Activated T-helper 2 cell treated with anti-CD3 and anti-CD28 coated beads, Interferon-gamma antibody, Interleukin-2, Interleukin-4, amounts not matched to agents 10 μg/mL and 5 μg/mL and 100 μg/mL, durations not matched to agents 14 hours and 24 hours and 36 hours (primary cell): ENCODE data around the gene CMAS. TPM values are rescaled to one million over a fixed set of nuclear protein-coding genes. Genes with fewer than 3 reads are reported as not detected.
A peak's percentile ranks its signal among the peaks of the same experiment; 100 is the strongest.
"Not testable (repeated sequence)": the region's sequence is repeated elsewhere in the genome, so short reads cannot be mapped to it uniquely, and the experiment has no call there.

ENCODE experiments used
- DNase-seq: peaks from one replicate; pipeline ENCODE4 v3.0.0; 2021; ENCODE audit warnings: low spot score
- H3K27ac Mint-ChIP-seq: one replicate; pipeline ENCODE4 v1.8.0; 2021; ENCODE audit warnings: mixed read lengths
- H3K27me3 Mint-ChIP-seq: one replicate; pipeline ENCODE4 v1.8.0; 2021; ENCODE audit warnings: low read depth, mixed read lengths
- H3K36me3 Mint-ChIP-seq: one replicate; pipeline ENCODE4 v1.8.0; 2021; ENCODE audit warnings: low read depth, mixed read lengths
- H3K4me1 Mint-ChIP-seq: one replicate; pipeline ENCODE4 v1.8.0; 2021; ENCODE audit warnings: low read depth, mixed read lengths
- H3K4me3 Mint-ChIP-seq: one replicate; pipeline ENCODE4 v1.8.0; 2021; ENCODE audit warnings: low read depth, mild to moderate bottlenecking, moderate library complexity, mixed read lengths
- H3K9me3 Mint-ChIP-seq: one replicate; pipeline ENCODE4 v1.8.0; 2021; ENCODE audit warnings: mixed read lengths
- intact Hi-C: fragments of 100-400 bp; cut with micrococcal nuclease; formaldehyde crosslinking; loops from one replicate; pipeline ENCODE4 v1.15.1; 2023
- total RNA-seq: library from RNA; stranded (reverse); gene quantifications from 2 replicates; pipeline ENCODE4 v1.2.3, GENCODE V29; 2022

CMAS gene
- total RNA-seq = 36.2 and 37.7 TPM in 2 replicates

GRCh38 chr12:22046090-22046967 is at the start of gene CMAS:
Gene CMAS, plus strand, starts transcription at chr12:22046218. Its CDS starts 86 bp downstream, at chr12:22046304.
- Mint-ChIP-seq H3K36me3 (peaks cover 21% of the 10 kb centered on the region), H3K9me3 (no peaks in the 10 kb centered on the region), H3K4me3 (peak within 1 kb of the TSS; percentile 95), H3K4me1 (peaks cover 45% of the 10 kb centered on the region), H3K27ac (peak within 1 kb of the TSS; percentile 87), H3K27me3 (no peaks in the 10 kb centered on the region)
- DNase-seq = peak; percentile 64
- intact Hi-C loops = loop anchor here (1.0 to 10.0 kb wide), 5 partner anchors 288 to 592 kb away; partner anchors contain the start of genes C2CD5, ETNK1 and ST8SIA1

- no peak overlapping the region for H3K27ac Mint-ChIP-seq
- H3K9me3 Mint-ChIP-seq = no peaks in the 10 kb centered on the region
- H3K27me3 Mint-ChIP-seq = no peaks in the 10 kb centered on the region
- intact Hi-C loops = no loop called here
- no peaks in the 10 kb centered on the region for H3K36me3 Mint-ChIP-seq
- H3K4me1 Mint-ChIP-seq = no peaks in the 10 kb centered on the region
- H3K4me3 Mint-ChIP-seq = no peak overlapping the region
- no peak for DNase-seq
Measured at GRCh38 chr12:21998295-21998694, 47.7 kb upstream of the CMAS start.

GRCh38 chr12:21998782-21999181 is 47.2 kb upstream of the CMAS start:
- Mint-ChIP-seq H3K4me1 (no peaks in the 10 kb centered on the region), H3K27ac (no peak overlapping the region), H3K9me3 (no peaks in the 10 kb centered on the region), H3K36me3 (no peaks in the 10 kb centered on the region), H3K27me3 (no peaks in the 10 kb centered on the region), H3K4me3 (no peak overlapping the region)
- intact Hi-C loops = no loop called here
- no peak for DNase-seq

- intact Hi-C loops = no loop called here
- H3K9me3 Mint-ChIP-seq = no peaks in the 10 kb centered on the region
- H3K4me1 Mint-ChIP-seq = no peaks in the 10 kb centered on the region
- no peaks in the 10 kb centered on the region for H3K27me3 Mint-ChIP-seq
- no peak overlapping the region for H3K4me3 Mint-ChIP-seq
- no peak for DNase-seq
- H3K36me3 Mint-ChIP-seq = no peaks in the 10 kb centered on the region
- H3K27ac Mint-ChIP-seq = no peak overlapping the region
Measured at GRCh38 chr12:22002430-22002829, 43.6 kb upstream of the CMAS start.

- H3K27me3 Mint-ChIP-seq, DNase-seq, H3K27ac Mint-ChIP-seq, H3K4me3 Mint-ChIP-seq, H3K36me3 Mint-ChIP-seq, H3K4me1 Mint-ChIP-seq, H3K9me3 Mint-ChIP-seq, intact Hi-C loops: not testable (repeated sequence)
Measured at GRCh38 chr12:22007794-22008193, 38.2 kb upstream of the CMAS start.

GRCh38 chr12:22008196-22008595 is 37.8 kb upstream of the CMAS start:
- no peaks in the 10 kb centered on the region for H3K27me3 Mint-ChIP-seq
- no peak for DNase-seq
- intact Hi-C loops = no loop called here
- H3K27ac Mint-ChIP-seq = no peak overlapping the region
- no peaks in the 10 kb centered on the region for H3K4me1 Mint-ChIP-seq
- H3K4me3 Mint-ChIP-seq = no peak overlapping the region
- H3K9me3 Mint-ChIP-seq = no peaks in the 10 kb centered on the region
- no peaks in the 10 kb centered on the region for H3K36me3 Mint-ChIP-seq

GRCh38 chr12:22014041-22014782 is 31.8 kb upstream of the CMAS start:
- no peaks in the 10 kb centered on the region for H3K27me3 Mint-ChIP-seq
- intact Hi-C loops = no loop called here
- H3K36me3 Mint-ChIP-seq = no peaks in the 10 kb centered on the region
- no peak overlapping the region for H3K4me3 Mint-ChIP-seq
- no peak overlapping the region for H3K27ac Mint-ChIP-seq
- DNase-seq = no peak
- H3K9me3 Mint-ChIP-seq = no peaks in the 10 kb centered on the region
- H3K4me1 Mint-ChIP-seq = no peaks in the 10 kb centered on the region

GRCh38 chr12:22014783-22015144 is 31.3 kb upstream of the CMAS start:
- H3K27ac Mint-ChIP-seq = no peak overlapping the region
- H3K4me1 Mint-ChIP-seq = no peaks in the 10 kb centered on the region
- no peak overlapping the region for H3K4me3 Mint-ChIP-seq
- H3K36me3 Mint-ChIP-seq = no peaks in the 10 kb centered on the region
- intact Hi-C loops = no loop called here
- no peaks in the 10 kb centered on the region for H3K27me3 Mint-ChIP-seq
- no peaks in the 10 kb centered on the region for H3K9me3 Mint-ChIP-seq
- no peak for DNase-seq

GRCh38 chr12:22016982-22017381 is 29.0 kb upstream of the CMAS start:
- intact Hi-C loops = no loop called here
- Mint-ChIP-seq H3K9me3 (no peaks in the 10 kb centered on the region), H3K36me3 (no peaks in the 10 kb centered on the region), H3K4me1 (no peaks in the 10 kb centered on the region), H3K27ac (no peak overlapping the region), H3K4me3 (no peak overlapping the region), H3K27me3 (no peaks in the 10 kb centered on the region)
- no peak for DNase-seq

GRCh38 chr12:22018860-22019259 is 27.2 kb upstream of the CMAS start:
- Mint-ChIP-seq H3K4me3 (no peak overlapping the region), H3K4me1 (no peaks in the 10 kb centered on the region), H3K27ac (no peak overlapping the region), H3K9me3 (peaks cover 9% of the 10 kb centered on the region), H3K36me3 (no peaks in the 10 kb centered on the region), H3K27me3 (no peaks in the 10 kb centered on the region)
- intact Hi-C loops = loop anchor here (1.0 kb wide), 1 partner anchor 322 kb away; no protein-coding TSS in a partner anchor
- no peak for DNase-seq

GRCh38 chr12:22023489-22023888 is 22.5 kb upstream of the CMAS start:
- intact Hi-C loops, H3K4me3 Mint-ChIP-seq, H3K27ac Mint-ChIP-seq, H3K36me3 Mint-ChIP-seq, H3K4me1 Mint-ChIP-seq, H3K27me3 Mint-ChIP-seq, DNase-seq: not testable (repeated sequence)
- H3K9me3 Mint-ChIP-seq = peaks cover 13% of the 10 kb centered on the region

GRCh38 chr12:22029491-22029890 is 16.5 kb upstream of the CMAS start:
- Mint-ChIP-seq H3K9me3 (no peaks in the 10 kb centered on the region), H3K4me3 (no peak overlapping the region), H3K27me3 (peaks cover 3% of the 10 kb centered on the region), H3K27ac (no peak overlapping the region), H3K36me3 (no peaks in the 10 kb centered on the region), H3K4me1 (peaks cover 1% of the 10 kb centered on the region)
- intact Hi-C loops = no loop called here
- no peak for DNase-seq

- intact Hi-C loops = no loop called here
- no peak for DNase-seq
- Mint-ChIP-seq H3K4me1 (peaks cover 5% of the 10 kb centered on the region), H3K9me3 (no peaks in the 10 kb centered on the region), H3K4me3 (no peak overlapping the region), H3K36me3 (no peaks in the 10 kb centered on the region), H3K27ac (no peak overlapping the region), H3K27me3 (peaks cover 3% of the 10 kb centered on the region)
Measured at GRCh38 chr12:22029991-22030390, 16.0 kb upstream of the CMAS start.
